Neutrophil (primary cell): ENCODE data around the gene CUBN.

Source experiments
- H3K27ac ChIP-seq: fragments of 200-600 bp; sonication (generic); 2 replicates; pipeline ENCODE4 v1.5.1; 2016; ENCODE audit warnings: mild to moderate bottlenecking, moderate library complexity
- H3K27me3 ChIP-seq: fragments of 200-600 bp; sonication (generic); 2 replicates; pipeline ENCODE4 v1.6.0; 2016; ENCODE audit warnings: mild to moderate bottlenecking
- H3K36me3 ChIP-seq: fragments of 200-600 bp; sonication (generic); 2 replicates; pipeline ENCODE4 v1.5.1; 2017
- H3K4me1 ChIP-seq, 2 experiments: fragments of 200-600 bp in 1 of 2; sonication (generic) in 1 of 2; 1 replicate in 1 of 2; 2 replicates in 1 of 2; pipeline versions ENCODE4 v1.5.1 to v1.6.1; 2013 to 2016; ENCODE audit warnings: low read depth in 1 of 2, low read length in 1 of 2, mild to moderate bottlenecking in 1 of 2, moderate library complexity in 1 of 2; ENCODE audit not compliant: control insufficient read depth in 1 of 2, insufficient read depth in 1 of 2
- H3K4me3 ChIP-seq, 2 experiments: fragments of 200-600 bp in 1 of 2; sonication (generic) in 1 of 2; 1 replicate in 1 of 2; 2 replicates in 1 of 2; pipeline ENCODE4 v1.5.1; 2013 to 2016; ENCODE audit warnings: low read depth in 1 of 2, low read length in 1 of 2, mild to moderate bottlenecking in 1 of 2, moderate library complexity in 1 of 2
- H3K9me3 ChIP-seq: fragments of 200-600 bp; sonication (generic); 2 replicates; pipeline ENCODE4 v1.5.1; 2016
- TF ChIP-seq, protein P1 (sequence below): fragments of 200-600 bp; sonication (generic); IDR thresholded peaks from 2 replicates; pipeline ENCODE4 v1.5.1; 2016; ENCODE audit warnings: antibody characterized with exemption

CUBN gene

DNA sequence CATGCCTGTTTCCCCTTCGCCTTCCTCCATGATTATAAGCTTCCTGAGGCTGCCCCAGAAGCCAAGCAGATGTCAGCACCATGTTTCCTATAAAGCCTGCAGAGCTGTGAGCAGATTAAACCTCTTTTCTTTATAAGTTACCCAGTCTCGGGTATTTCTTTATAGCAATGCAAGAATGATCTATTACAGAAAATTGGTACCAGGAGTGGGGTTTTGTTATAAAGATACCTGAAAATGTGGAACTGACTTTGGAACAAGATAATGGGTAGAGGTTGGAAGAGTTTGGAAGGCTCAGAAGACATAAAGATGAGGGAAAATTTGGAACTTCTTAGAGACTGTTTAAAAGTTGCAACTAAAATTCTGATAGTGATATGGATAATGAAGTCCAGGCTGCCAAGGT, 307.6 kb downstream of the CUBN start:
- TF ChIP-seq, protein P1, sequence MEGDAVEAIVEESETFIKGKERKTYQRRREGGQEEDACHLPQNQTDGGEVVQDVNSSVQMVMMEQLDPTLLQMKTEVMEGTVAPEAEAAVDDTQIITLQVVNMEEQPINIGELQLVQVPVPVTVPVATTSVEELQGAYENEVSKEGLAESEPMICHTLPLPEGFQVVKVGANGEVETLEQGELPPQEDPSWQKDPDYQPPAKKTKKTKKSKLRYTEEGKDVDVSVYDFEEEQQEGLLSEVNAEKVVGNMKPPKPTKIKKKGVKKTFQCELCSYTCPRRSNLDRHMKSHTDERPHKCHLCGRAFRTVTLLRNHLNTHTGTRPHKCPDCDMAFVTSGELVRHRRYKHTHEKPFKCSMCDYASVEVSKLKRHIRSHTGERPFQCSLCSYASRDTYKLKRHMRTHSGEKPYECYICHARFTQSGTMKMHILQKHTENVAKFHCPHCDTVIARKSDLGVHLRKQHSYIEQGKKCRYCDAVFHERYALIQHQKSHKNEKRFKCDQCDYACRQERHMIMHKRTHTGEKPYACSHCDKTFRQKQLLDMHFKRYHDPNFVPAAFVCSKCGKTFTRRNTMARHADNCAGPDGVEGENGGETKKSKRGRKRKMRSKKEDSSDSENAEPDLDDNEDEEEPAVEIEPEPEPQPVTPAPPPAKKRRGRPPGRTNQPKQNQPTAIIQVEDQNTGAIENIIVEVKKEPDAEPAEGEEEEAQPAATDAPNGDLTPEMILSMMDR, result no peak

DNA sequence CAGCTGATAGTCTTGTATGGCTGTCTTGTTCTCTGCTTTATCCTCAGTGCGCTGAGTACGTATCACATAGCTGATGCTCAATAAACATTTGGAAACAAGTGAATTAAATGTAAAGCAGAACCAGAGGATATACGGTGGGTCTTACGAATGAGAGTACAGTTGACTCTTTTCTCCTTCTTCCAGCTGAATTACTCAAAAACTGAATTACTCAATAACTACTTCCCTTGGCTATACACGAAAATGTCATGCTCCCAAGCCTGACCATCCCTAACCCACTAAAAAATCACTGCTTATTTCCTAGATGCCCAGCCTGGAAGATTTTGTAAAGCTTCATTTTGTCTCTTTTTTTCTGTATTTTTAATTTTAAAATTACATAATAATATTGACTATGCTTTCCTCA, 309.2 kb downstream of the CUBN start:
- TF ChIP-seq, protein P1, result no peak

More for the DNA sequence above, 307.6 kb downstream of the CUBN start:
- H3K36me3 ChIP-seq, result no peaks in the 10 kb centered on the region
- no peak overlapping the region for H3K4me3 ChIP-seq
- H3K27ac ChIP-seq, result no peak overlapping the region
- peaks cover 14 to 16% of the 10 kb centered on the region in 2 experiments for H3K4me1 ChIP-seq
- H3K9me3 ChIP-seq, result no peaks in the 10 kb centered on the region
- H3K27me3 ChIP-seq, result no peaks in the 10 kb centered on the region

DNA sequence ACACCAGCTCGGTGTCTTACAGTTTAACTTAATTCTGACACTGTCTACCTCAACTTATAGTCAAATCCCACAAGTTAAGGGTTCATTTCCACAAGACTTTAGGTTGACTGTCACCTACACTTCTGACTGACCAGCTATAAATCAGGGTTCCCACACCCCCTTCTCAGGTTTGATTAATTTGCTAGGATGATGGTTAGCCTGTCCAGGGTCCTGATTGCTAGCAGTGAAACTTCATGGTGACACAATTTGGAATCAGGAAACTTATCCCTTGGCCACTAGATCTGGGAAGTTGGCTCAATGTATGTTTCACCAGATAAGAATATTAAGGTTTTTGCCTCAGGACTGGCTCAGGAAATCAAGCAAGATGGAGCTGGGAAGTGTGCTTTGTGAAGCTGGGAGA, 309.6 kb downstream of the CUBN start:
- no peaks in the 10 kb centered on the region for H3K36me3 ChIP-seq
- H3K27me3 ChIP-seq, result no peaks in the 10 kb centered on the region
- H3K4me1 ChIP-seq, result peaks cover 30 to 36% of the 10 kb centered on the region in 2 experiments
- TF ChIP-seq, protein P1, result no peak
- H3K4me3 ChIP-seq, result no peak overlapping the region
- no peak overlapping the region for H3K27ac ChIP-seq
- H3K9me3 ChIP-seq, result no peaks in the 10 kb centered on the region

More for the DNA sequence above, 309.2 kb downstream of the CUBN start:
- no peaks in the 10 kb centered on the region for H3K9me3 ChIP-seq
- H3K27me3 ChIP-seq, result no peaks in the 10 kb centered on the region
- H3K4me3 ChIP-seq, result no peak overlapping the region
- peaks cover 29 to 32% of the 10 kb centered on the region in 2 experiments for H3K4me1 ChIP-seq
- H3K36me3 ChIP-seq, result no peaks in the 10 kb centered on the region
- no peak overlapping the region for H3K27ac ChIP-seq

DNA sequence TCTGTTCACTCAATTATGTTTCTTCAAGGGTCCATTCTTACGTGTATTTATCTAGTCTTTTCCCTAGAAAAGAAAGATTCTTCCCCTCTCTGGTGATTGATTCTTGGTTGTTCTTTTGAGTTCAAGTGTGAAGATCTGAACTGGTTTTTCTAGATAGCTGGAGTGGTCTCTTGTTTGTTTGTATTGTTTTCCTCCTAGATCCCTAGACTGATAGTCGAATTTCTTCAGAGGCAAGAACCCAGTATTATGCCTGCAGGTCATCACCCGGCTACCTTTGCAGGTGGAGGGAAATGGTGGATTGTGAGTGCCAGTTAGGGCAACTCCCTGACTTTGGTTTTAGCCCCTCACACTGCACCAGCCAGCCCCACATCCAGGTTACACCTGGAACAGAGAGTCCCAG, 310.2 kb downstream of the CUBN start:
- Histone ChIP-seq H3K9me3 (no peaks in the 10 kb centered on the region), H3K4me1 (peaks cover 35 to 40% of the 10 kb centered on the region in 2 experiments), H3K4me3 (no peak overlapping the region), H3K36me3 (no peaks in the 10 kb centered on the region), H3K27me3 (no peaks in the 10 kb centered on the region), H3K27ac (no peak overlapping the region)
- TF ChIP-seq, protein P1, result no peak

DNA sequence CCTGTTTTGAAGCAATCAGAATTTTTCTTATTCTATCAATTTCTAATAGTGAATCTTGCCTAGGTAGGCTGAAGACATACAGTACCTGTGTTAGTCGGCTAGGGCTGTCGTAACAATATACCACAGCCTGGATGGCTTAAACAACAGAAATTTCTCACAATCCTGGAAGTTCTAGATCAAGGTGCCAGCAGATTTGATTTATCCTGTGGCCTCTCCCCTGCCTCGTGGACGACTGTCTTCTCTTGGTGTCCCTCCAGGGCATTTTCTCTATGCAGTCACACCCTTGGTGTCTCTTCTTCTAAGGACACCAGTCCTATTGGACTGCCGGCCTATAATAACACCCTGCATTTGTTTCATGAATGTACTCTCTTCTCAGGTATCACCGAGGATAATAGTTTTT, 310.6 kb downstream of the CUBN start:
- TF ChIP-seq, protein P1, result no peak
- Histone ChIP-seq H3K27me3 (no peaks in the 10 kb centered on the region), H3K4me1 (peaks cover 36 to 40% of the 10 kb centered on the region in 2 experiments), H3K27ac (no peak overlapping the region), H3K9me3 (no peaks in the 10 kb centered on the region), H3K4me3 (no peak overlapping the region), H3K36me3 (no peaks in the 10 kb centered on the region)
